GM12878 (cell line): ENCODE data around the gene UNK. TPM values are rescaled to one million over a fixed set of nuclear protein-coding genes. Genes with fewer than 3 reads are reported as not detected.
A peak's percentile ranks its signal among the peaks of the same experiment; 100 is the strongest.

Experiments used
- ATAC-seq: fragments of 200-7000 bp; cut with Tn5 transposase; 3 replicates; pipeline ENCODE4 v1.9.1; 2020; ENCODE audit warnings: mild to moderate bottlenecking, moderate library complexity
- BruUV-seq: library from RNA; stranded (reverse); fragments of 400-500 nt; replicated peaks from 2 replicates; lab custom pipeline; 2021; lab: Mats Ljungman, UMichigan
- CTCF ChIA-PET: fragments of 300-600 bp; sonication (Branson Sonifier 250); formaldehyde crosslinking; extraction: SDS; loops from one replicate; lab custom pipeline; 2021; ENCODE audit warnings: inconsistent platforms; lab: Yijun Ruan, JAX
- POLR2A ChIA-PET: fragments of 350-600 bp; formaldehyde crosslinking; extraction: SDS; loops from one replicate; lab custom pipeline; 2021; ENCODE audit warnings: inconsistent platforms; lab: Charles Lee
- RAD21 ChIA-PET: fragments of 300-600 bp; sonication (Branson Sonifier 250); formaldehyde crosslinking; loops from one replicate; lab custom pipeline; 2023; ENCODE audit warnings: antibody characterized with exemption; ENCODE audit not compliant: unreplicated experiment; lab: Charles Lee
- SMC1A ChIA-PET: fragments of 300-600 bp; sonication (Branson Sonifier 250); formaldehyde crosslinking; loops from one replicate; lab custom pipeline; 2023; ENCODE audit not compliant: unreplicated experiment, uncharacterized antibody; lab: Charles Lee
- DNase-seq: peaks from one replicate; pipeline ENCODE4 v3.0.0-alpha.2; 2011; ENCODE audit warnings: low read depth, low spot score
- FAIRE-seq: peaks from 3 replicates; lab custom pipeline; 2011; peaks lifted over from hg19 to GRCh38; lab: Jason Lieb, UNC
- H2AFZ ChIP-seq: 2 replicates; pipeline ENCODE4 v1.6.0; 2011; ENCODE audit warnings: low read depth, low read length, control low read depth; ENCODE audit not compliant: control insufficient read depth
- H3K27ac ChIP-seq: 2 replicates; pipeline ENCODE4 v1.5.1; 2011; ENCODE audit warnings: control low read depth; ENCODE audit not compliant: control insufficient read depth, insufficient read depth
- H3K27me3 ChIP-seq, 2 experiments: replicated peaks in 1 of 2; 2 replicates each; pipeline versions ENCODE4 v1.6.0 to v1.6.1; 2011; ENCODE audit warnings: low read length in 1 of 2; ENCODE audit not compliant: control insufficient read depth in 2 of 2, insufficient read depth in 2 of 2
- H3K36me3 ChIP-seq, 2 experiments: 2 replicates each; pipeline ENCODE4 v1.5.1; 2011; ENCODE audit warnings: low read length in 1 of 2; ENCODE audit not compliant: control insufficient read depth in 2 of 2, insufficient read depth in 2 of 2
- H3K4me1 ChIP-seq: 2 replicates; pipeline ENCODE4 v1.6.1; 2011; ENCODE audit warnings: mild to moderate bottlenecking, low read length, moderate library complexity, mixed read lengths; ENCODE audit not compliant: control insufficient read depth, insufficient read depth
- H3K4me2 ChIP-seq: 2 replicates; pipeline ENCODE4 v1.6.0; 2011; ENCODE audit warnings: control low read depth; ENCODE audit not compliant: control insufficient read depth, insufficient read depth
- H3K4me3 ChIP-seq: fragments of 200-600 bp; sonication (generic); 2 replicates; pipeline ENCODE4 v1.5.1; 2016
- H3K79me2 ChIP-seq: 2 replicates; pipeline ENCODE4 v1.6.0; 2011; ENCODE audit warnings: low read length; ENCODE audit not compliant: control insufficient read depth, insufficient read depth
- H3K9ac ChIP-seq: 2 replicates; pipeline ENCODE4 v1.8.0; 2011; ENCODE audit warnings: low read length, control low read depth, mixed read lengths; ENCODE audit not compliant: control insufficient read depth, insufficient read depth
- H3K9me3 ChIP-seq: replicated peaks from 3 replicates; pipeline ENCODE4 v1.5.1; 2011; ENCODE audit warnings: mild to moderate bottlenecking, low read length; ENCODE audit not compliant: control insufficient read depth, insufficient read depth
- H4K20me1 ChIP-seq: 2 replicates; pipeline ENCODE4 v1.6.0; 2011; ENCODE audit not compliant: control insufficient read depth, insufficient read depth
- BACH1 ChIP-seq: fragments of 450-650 bp; IDR thresholded peaks from 2 replicates; pipeline ENCODE4 v1.6.1; 2017; ENCODE audit warnings: mild to moderate bottlenecking, borderline replicate concordance
- HCFC1 ChIP-seq: fragments of 150-350 bp; IDR thresholded peaks from 2 replicates; pipeline ENCODE4 v1.6.1; 2014; ENCODE audit warnings: low read length
- MTA3 ChIP-seq: IDR thresholded peaks from 2 replicates; pipeline ENCODE4 v1.6.1; 2012; ENCODE audit warnings: low read length, inconsistent platforms, borderline replicate concordance
- POLR2A ChIP-seq: IDR thresholded peaks from 2 replicates; pipeline ENCODE4 v1.6.1; 2011; ENCODE audit warnings: low read depth, mild to moderate bottlenecking, low read length
- RUNX3 ChIP-seq: IDR thresholded peaks from 2 replicates; pipeline ENCODE4 v1.6.1; 2012; ENCODE audit warnings: low read length, inconsistent platforms
- TCF7 ChIP-seq: IDR thresholded peaks from 2 replicates; pipeline ENCODE4 v1.6.1; 2014; ENCODE audit warnings: antibody characterized with exemption, borderline replicate concordance
- WGBS: methylation state at CpG from one replicate; pipeline ENCODE4 v1.1.6; 2016; ENCODE audit warnings: low lambda C conversion rate; ENCODE audit not compliant: insufficient replicate concordance, insufficient coverage; ENCODE audit errors: missing lambda C conversion rate; 5-methylcytosine and 5-hydroxymethylcytosine counted together
- in situ Hi-C: fragments of 300-500 bp; cut with MboI; formaldehyde crosslinking; loops from 9 replicates; pipeline ENCODE4 v1.14.3; 2018; ENCODE audit warnings: mixed read lengths
- intact Hi-C: fragments of 100-400 bp; cut with micrococcal nuclease; formaldehyde crosslinking; loops from one replicate; pipeline ENCODE4 v1.14.2; 2022; ENCODE audit not compliant: unreplicated experiment
- polyA plus RNA-seq, 11 experiments: library from polyadenylated mRNA; depleted of rRNA in 4 of 11; unstranded in 6 of 11; stranded (reverse) in 5 of 11; fragments of >200 nt; fragmentation: Nextera tagmentation in 4 of 11; fragmentation: Illumina TruSeq in 1 of 11; extraction: Ambion mirVana in 4 of 11; extraction: Trizol in 1 of 11; gene quantifications; 1 replicate in 1 of 11; 2 replicates in 10 of 11; pipeline versions ENCODE4 v1.2.1 to v1.2.3, GENCODE V29; 2011 to 2016; ENCODE audit warnings: inconsistent platforms in 2 of 11, missing spikeins in 2 of 11, low read depth in 1 of 11
- total RNA-seq, 4 experiments: library from RNA; depleted of rRNA in 3 of 4; stranded (reverse); fragments of >200 nt in 3 of 4; fragmentation: Illumina TruSeq in 1 of 4; extraction: Trizol in 1 of 4; gene quantifications; 2 replicates each; pipeline versions ENCODE4 v1.2.1 to v1.2.3, GENCODE V29; 2013 to 2021

The UNK gene
- total and polyA plus RNA-seq, 10 of the 15 experiments (the other 5 are each of a cell fraction or from before 2014, with no cell fraction given), result 8.9 to 34.5 (median 27.3) TPM

DNA sequence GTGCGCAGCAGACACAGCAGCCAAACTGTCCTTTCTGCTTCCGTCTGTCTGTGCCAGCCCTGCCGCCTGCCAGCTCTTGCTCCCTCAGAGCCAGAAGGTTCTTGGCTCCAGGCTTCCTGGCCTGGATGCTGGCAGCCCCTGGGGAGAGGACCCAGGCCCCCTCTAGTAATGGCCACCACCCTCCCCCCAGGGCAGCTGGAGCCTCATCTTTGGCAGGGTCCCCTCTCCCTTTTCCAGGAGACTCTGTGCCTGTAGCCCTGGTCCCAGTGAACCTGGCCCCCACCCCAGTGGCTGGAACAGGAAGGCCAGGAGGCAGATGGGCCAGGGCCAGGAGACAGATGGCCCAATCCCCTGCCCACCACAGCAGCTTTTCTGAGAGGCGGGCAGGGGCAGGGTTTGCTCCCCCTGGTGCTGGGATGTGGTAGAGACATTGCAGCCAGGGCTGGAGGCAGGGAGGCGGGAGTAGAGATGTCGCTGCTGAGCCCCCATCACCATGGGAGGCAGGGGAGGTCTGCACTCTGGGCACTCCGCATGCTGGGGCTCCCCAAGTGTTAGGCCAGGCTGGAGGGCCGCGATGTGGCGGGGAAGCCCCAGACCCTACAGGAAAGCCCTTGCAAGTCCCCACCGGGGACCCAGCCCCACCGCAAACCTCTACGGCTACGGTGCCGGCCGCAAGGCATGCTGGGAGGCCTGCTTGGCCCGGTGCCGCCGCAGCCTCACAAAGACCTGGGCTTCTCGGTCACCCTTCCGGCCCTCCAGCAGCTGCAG, 42.9 kb downstream of the UNK start (continued):
- TF ChIP-seq HCFC1, result 0 out of 2 replicates have a peak, but pooled peaks have one; percentile 18
- no peak for TF ChIP-seq TCF7
- TF ChIP-seq POLR2A, result peak; percentile 68

DNA sequence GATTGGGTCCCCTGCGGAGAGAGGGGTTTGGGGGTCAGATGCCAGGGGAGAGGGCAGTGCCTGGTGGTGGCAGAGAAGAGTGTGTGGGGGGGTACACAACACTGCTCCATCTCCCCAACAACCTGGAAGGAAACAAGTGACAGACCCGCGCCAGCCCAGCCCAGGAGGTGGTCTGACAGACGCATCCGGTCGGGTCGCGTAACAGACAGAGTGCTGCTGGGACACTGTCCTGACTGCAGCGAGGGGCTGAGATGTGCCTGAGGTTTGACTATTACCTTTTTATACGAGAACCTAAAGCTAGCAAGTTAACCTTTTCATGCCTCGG, 43.4 kb downstream of the UNK start:
- H3K79me2 ChIP-seq, result no peaks in the 10 kb centered on the region
- in situ Hi-C loops, result no loop called here
- ATAC-seq (no peak), DNase-seq (no peak), FAIRE-seq (no peak)
- no peak overlapping the region for H3K4me3 ChIP-seq
- ChIA-PET SMC1A (interaction anchor here (1.2 kb wide), 1 partner anchor 9 kb away, joined by 3 read pairs; no protein-coding TSS in a partner anchor), RAD21 (interaction anchor here (1.9 kb wide), 1 partner anchor 44 kb away, joined by 8 read pairs; the partner anchor contains the start of gene UNK), CTCF (interaction anchor here (1.0 to 5.9 kb wide), 11 partner anchors 11 to 75 kb away, joined by 3 to 63 read pairs (median 5); partner anchors contain the start of genes GALK1 and UNK), POLR2A (interaction anchor here (0.8 to 2.5 kb wide), 2 partner anchors 18 to 64 kb away, joined by 3 to 7 read pairs; partner anchors contain the start of gene GALK1)
- no peak overlapping the region for H3K4me2 ChIP-seq
- intact Hi-C loops, result no loop called here
- H2AFZ ChIP-seq, result no peak overlapping the region
- 36% methylated on average over 11 of the region's 11 CpGs for WGBS
- peaks cover 3 to 5% of the 10 kb centered on the region in 2 experiments; a peak in 3 of 4 replicates for H3K36me3 ChIP-seq
- no peaks in the 10 kb centered on the region for H4K20me1 ChIP-seq
- H3K9ac ChIP-seq, result no peak overlapping the region
- H3K27me3 ChIP-seq, result no peaks in the 10 kb centered on the region
- TF ChIP-seq BACH1 (0 out of 2 replicates have a peak, but pooled peaks have one; percentile 7), RUNX3 (no peak), MTA3 (peak; percentile 13; the same call in 1 of the 2 replicates)
- no peaks in the 10 kb centered on the region for H3K4me1 ChIP-seq
- H3K9me3 ChIP-seq, result no peaks in the 10 kb centered on the region
- BruUV-seq, result no TSS peak
- no peak overlapping the region for H3K27ac ChIP-seq
